Hepatocyte (in vitro differentiated cells): ENCODE results near the gene ICAM4. TPM values are rescaled to one million over a fixed set of nuclear protein-coding genes. Genes with fewer than 3 reads are reported as not detected.

Source experiments
- DNase-seq: peaks from one replicate; pipeline ENCODE4 v3.0.0-alpha.2; 2016; ENCODE audit warnings: low spot score
- H2AFZ ChIP-seq: fragments of 200-600 bp; sonication (generic); 2 replicates; pipeline ENCODE4 v1.6.0; 2016; ENCODE audit warnings: antibody characterized with exemption, mild to moderate bottlenecking
- H3K27ac ChIP-seq: fragments of 200-600 bp; sonication (generic); 2 replicates; pipeline ENCODE4 v1.5.1; 2016; ENCODE audit warnings: mild to moderate bottlenecking
- H3K27me3 ChIP-seq: fragments of 200-600 bp; sonication (generic); 2 replicates; pipeline ENCODE4 v1.6.1; 2016
- H3K36me3 ChIP-seq: fragments of 200-600 bp; sonication (generic); replicated peaks from 2 replicates; pipeline ENCODE4 v1.5.1; 2016; ENCODE audit warnings: low read depth; ENCODE audit not compliant: insufficient read depth
- H3K4me1 ChIP-seq: fragments of 200-600 bp; sonication (generic); 2 replicates; pipeline ENCODE4 v1.5.1; 2016; ENCODE audit warnings: mild to moderate bottlenecking, moderate library complexity; ENCODE audit not compliant: insufficient read depth
- H3K4me2 ChIP-seq: fragments of 200-600 bp; sonication (generic); 2 replicates; pipeline ENCODE4 v1.6.0; 2016
- H3K4me3 ChIP-seq: fragments of 200-600 bp; sonication (generic); 2 replicates; pipeline ENCODE4 v1.5.1; 2016; ENCODE audit warnings: mild to moderate bottlenecking
- H3K79me2 ChIP-seq: fragments of 200-600 bp; sonication (generic); 2 replicates; pipeline ENCODE4 v1.6.0; 2017; ENCODE audit warnings: mild to moderate bottlenecking
- H3K9me2 ChIP-seq: fragments of 200-600 bp; sonication (generic); replicated peaks from 2 replicates; pipeline ENCODE4 v1.6.0; 2017; ENCODE audit warnings: mild to moderate bottlenecking; ENCODE audit not compliant: insufficient read depth
- H3K9me3 ChIP-seq: fragments of 200-600 bp; sonication (generic); 2 replicates; pipeline ENCODE4 v1.5.1; 2016; ENCODE audit warnings: low read depth, mild to moderate bottlenecking
- H4K20me1 ChIP-seq: fragments of 200-600 bp; sonication (generic); 2 replicates; pipeline ENCODE4 v1.6.0; 2016; ENCODE audit warnings: mild to moderate bottlenecking; ENCODE audit not compliant: insufficient read depth, poor library complexity, severe bottlenecking
- CTCF ChIP-seq: fragments of 200-600 bp; sonication (generic); IDR thresholded peaks from 2 replicates; pipeline ENCODE4 v1.5.1; 2016; ENCODE audit warnings: antibody characterized with exemption, mild to moderate bottlenecking; ENCODE audit not compliant: poor library complexity
- EZH2 ChIP-seq: fragments of 200-600 bp; sonication (generic); IDR thresholded peaks from 2 replicates; pipeline ENCODE4 v1.6.1; 2016; ENCODE audit warnings: antibody characterized with exemption, mild to moderate bottlenecking, borderline replicate concordance
- EZH2phosphoT487 ChIP-seq: fragments of 200-600 bp; sonication (generic); IDR thresholded peaks from one replicate; pipeline ENCODE4 v1.6.1; 2018; ENCODE audit warnings: antibody characterized with exemption, mild to moderate bottlenecking, low read depth, moderate library complexity; ENCODE audit not compliant: unreplicated experiment, severe bottlenecking
- WGBS: methylation state at CpG from one replicate; pipeline ENCODE4 v1.1.6; 2016; ENCODE audit warnings: low lambda C conversion rate; ENCODE audit errors: missing lambda C conversion rate; 5-methylcytosine and 5-hydroxymethylcytosine counted together
- polyA plus RNA-seq: library from polyadenylated mRNA; unstranded; fragments of >200 nt; fragmentation: Nextera tagmentation; extraction: Ambion mirVana; gene quantifications from 2 replicates; pipeline ENCODE4 v1.2.1, GENCODE V29; 2016
- total RNA-seq: library from RNA; depleted of rRNA; stranded (reverse); fragments of >200 nt; gene quantifications from 2 replicates; pipeline ENCODE4 v1.2.3, GENCODE V29; 2014

ICAM4 gene
- total and polyA plus RNA-seq, 2 experiments from 2014 or later, result 1.6 to 4.5 TPM

GRCh38 chr19:10251792-10252694 is 34.7 kb upstream of the ICAM4 start, which contains the start of gene MRPL4:
Gene MRPL4 (plus strand): TSS chr19:10252214. CDS start chr19:10252254, 40 bp downstream.
- Histone ChIP-seq H3K27ac (peak within 1 kb of the TSS; percentile 67), H3K9me2 (no peaks in the 10 kb centered on the region), H3K4me3 (peak within 1 kb of the TSS; percentile 52), H3K9me3 (no peaks in the 10 kb centered on the region), H3K4me1 (peaks cover 4% of the 10 kb centered on the region), H3K79me2 (peaks cover 13% of the 10 kb centered on the region), H2AFZ (peak within 1 kb of the TSS; percentile 70), H3K36me3 (no peaks in the 10 kb centered on the region), H4K20me1 (no peaks in the 10 kb centered on the region), H3K4me2 (peak within 1 kb of the TSS; percentile 100), H3K27me3 (no peaks in the 10 kb centered on the region)
- TF ChIP-seq EZH2, result no peak
- TF ChIP-seq EZH2phosphoT487, result no peak
- no peak for TF ChIP-seq CTCF
- WGBS, result under 1% methylated on average over 76 of the region's 77 CpGs
- DNase-seq, result peak; percentile 98

- Histone ChIP-seq H3K79me2 (peaks cover 13% of the 10 kb centered on the region), H3K27me3 (no peaks in the 10 kb centered on the region), H3K9me3 (no peaks in the 10 kb centered on the region), H4K20me1 (no peaks in the 10 kb centered on the region), H3K4me3 (peak overlapping the region; percentile 52), H3K4me2 (peak overlapping the region; percentile 100), H2AFZ (peak overlapping the region; percentile 70), H3K36me3 (no peaks in the 10 kb centered on the region), H3K27ac (peak overlapping the region; percentile 67), H3K4me1 (peaks cover 4% of the 10 kb centered on the region), H3K9me2 (no peaks in the 10 kb centered on the region)
- TF ChIP-seq CTCF (no peak), EZH2phosphoT487 (no peak), EZH2 (no peak)
- DNase-seq, result no peak
- WGBS, result 29% methylated on average over 8 of the region's 8 CpGs
These were observed 34.0 kb upstream of the ICAM4 start for GRCh38 chr19:10252707-10253106.

- TF ChIP-seq CTCF (no peak), EZH2phosphoT487 (no peak), EZH2 (no peak)
- no peaks in the 10 kb centered on the region for H4K20me1 ChIP-seq
- H3K9me3 ChIP-seq, result no peaks in the 10 kb centered on the region
- DNase-seq, result no peak
- WGBS, result 98% methylated on average over 3 of the region's 3 CpGs
- no peak overlapping the region for H3K4me3 ChIP-seq
- no peaks in the 10 kb centered on the region for H3K9me2 ChIP-seq
- H3K27me3 ChIP-seq, result no peaks in the 10 kb centered on the region
- peaks cover 13% of the 10 kb centered on the region for H3K79me2 ChIP-seq
- no peaks in the 10 kb centered on the region for H3K36me3 ChIP-seq
- peaks cover 4% of the 10 kb centered on the region for H3K4me1 ChIP-seq
- no peak overlapping the region for H3K27ac ChIP-seq
- H3K4me2 ChIP-seq, result no peak overlapping the region
- no peak overlapping the region for H2AFZ ChIP-seq
These were observed 32.5 kb upstream of the ICAM4 start for GRCh38 chr19:10254244-10254643.
